HepG2 (cell line): ENCODE results near the gene DRAP1. TPM values are rescaled to one million over a fixed set of nuclear protein-coding genes. Genes with fewer than 3 reads are reported as not detected.

ENCODE experiments used
- ARID2 ChIP-seq: sonication (generic); formaldehyde crosslinking; IDR thresholded peaks from 2 replicates; pipeline ENCODE4 v1.8.1; 2022; ENCODE audit warnings: mild to moderate bottlenecking, missing genetic modification reagents, borderline replicate concordance
- BCL6 ChIP-seq: IDR thresholded peaks from 2 replicates; pipeline ENCODE4 v1.6.1; 2016; ENCODE audit warnings: missing genetic modification reagents, missing compliant biosample characterization
- EP300 ChIP-seq, 3 experiments: sonication (generic) in 1 of 3; formaldehyde crosslinking in 1 of 3; IDR thresholded peaks; 2 replicates each; pipeline versions ENCODE4 v1.5.1 to v1.6.1; 2011 to 2020; ENCODE audit warnings: low read depth in 2 of 3, low read length in 2 of 3, borderline replicate concordance in 1 of 3, improper control_type of control experiment in 1 of 3, mild to moderate bottlenecking in 1 of 3, missing genetic modification reagents in 1 of 3, moderate library complexity in 1 of 3
- GPN1 ChIP-seq: sonication (generic); formaldehyde crosslinking; IDR thresholded peaks from 2 replicates; pipeline ENCODE4 v1.5.1; 2020; ENCODE audit warnings: missing genetic modification reagents, borderline replicate concordance
- HNF1A ChIP-seq, 2 experiments: sonication (generic) in 1 of 2; formaldehyde crosslinking in 1 of 2; IDR thresholded peaks; 2 replicates each; pipeline versions ENCODE4 v1.4.0 to v1.6.1; 2016 to 2020; ENCODE audit warnings: borderline replicate concordance in 1 of 2, low read depth in 1 of 2, mild to moderate bottlenecking in 1 of 2, missing genetic modification reagents in 1 of 2
- HOXA3 ChIP-seq: sonication (generic); formaldehyde crosslinking; IDR thresholded peaks from 2 replicates; pipeline ENCODE4 v1.5.0; 2020; ENCODE audit warnings: missing genetic modification reagents
- HOXA9 ChIP-seq: sonication (generic); formaldehyde crosslinking; IDR thresholded peaks from 2 replicates; pipeline ENCODE4 v1.8.1; 2022; ENCODE audit warnings: missing genetic modification reagents, mild to moderate bottlenecking, moderate library complexity, borderline replicate concordance
- MLXIP ChIP-seq: sonication (generic); formaldehyde crosslinking; IDR thresholded peaks from 2 replicates; pipeline ENCODE4 v1.9.0; 2021; ENCODE audit warnings: missing genetic modification reagents, borderline replicate concordance
- MTERF4 ChIP-seq: sonication (generic); formaldehyde crosslinking; IDR thresholded peaks from 2 replicates; pipeline ENCODE4 v1.8.0; 2023; ENCODE audit warnings: mild to moderate bottlenecking, missing genetic modification reagents
- NKX3-1 ChIP-seq: sonication (generic); formaldehyde crosslinking; IDR thresholded peaks from 2 replicates; pipeline ENCODE4 v1.5.0; 2020; ENCODE audit warnings: missing genetic modification reagents
- RNF2 ChIP-seq: fragments of 450-650 bp; conservative IDR thresholded peaks from 2 replicates; pipeline ENCODE4 v1.6.1; 2016; ENCODE audit warnings: low read depth
- SP4 ChIP-seq: sonication (generic); formaldehyde crosslinking; IDR thresholded peaks from 2 replicates; pipeline ENCODE4 v1.8.1; 2023; ENCODE audit warnings: mild to moderate bottlenecking, missing genetic modification reagents
- TARDBP ChIP-seq: sonication (generic); formaldehyde crosslinking; IDR thresholded peaks from 2 replicates; pipeline ENCODE4 v1.8.0; 2022; ENCODE audit warnings: mild to moderate bottlenecking, missing genetic modification reagents
- ZBTB26 ChIP-seq: IDR thresholded peaks from 2 replicates; pipeline ENCODE4 v1.6.1; 2016; ENCODE audit warnings: missing compliant biosample characterization, missing genetic modification reagents, borderline replicate concordance
- ZNF367 ChIP-seq: sonication (generic); formaldehyde crosslinking; IDR thresholded peaks from 2 replicates; pipeline ENCODE4 v1.4.0; 2020; ENCODE audit warnings: missing genetic modification reagents, borderline replicate concordance
- ZNF749 ChIP-seq: sonication (generic); formaldehyde crosslinking; IDR thresholded peaks from 2 replicates; pipeline ENCODE4 v1.8.0; 2022; ENCODE audit warnings: mild to moderate bottlenecking, missing genetic modification reagents, moderate library complexity, borderline replicate concordance
- ZNF839 ChIP-seq: sonication (generic); formaldehyde crosslinking; IDR thresholded peaks from 2 replicates; pipeline ENCODE4 v1.4.0; 2020; ENCODE audit warnings: missing genetic modification reagents, mild to moderate bottlenecking, borderline replicate concordance
- polyA plus RNA-seq, 8 experiments: library from polyadenylated mRNA; depleted of rRNA in 3 of 8; stranded (reverse) in 7 of 8; unstranded in 1 of 8; fragments of >200 nt; fragmentation: Illumina TruSeq in 4 of 8; extraction: Trizol in 4 of 8; gene quantifications; 2 replicates each; pipeline versions ENCODE4 v1.2.1 to v1.2.3, GENCODE V29; 2011 to 2016; ENCODE audit warnings: low read depth in 4 of 8, missing spikeins in 1 of 8, mixed read lengths in 1 of 8; ENCODE audit not compliant: insufficient read depth in 1 of 8
- total RNA-seq, 5 experiments: library from RNA; depleted of rRNA; stranded (reverse); fragments of >200 nt; fragmentation: Illumina TruSeq; extraction: Trizol; gene quantifications; 2 replicates each; pipeline ENCODE4 v1.2.3, GENCODE V29; 2016; ENCODE audit warnings: low read depth in 1 of 5

Gene DRAP1
- total and polyA plus RNA-seq, 2 of the 13 experiments (the other 11 are each of a cell fraction or from before 2014, with no cell fraction given) = 46.8 to 52.3 TPM

- no peak for TF ChIP-seq HNF1A (IDR thresholded peaks at IDR 0.05; ENCODE audit: low read depth)
- TF ChIP-seq HNF1A (CRISPR knock-in tag; IDR thresholded peaks at IDR 0.05; ENCODE audit: borderline replicate concordance) = peak; percentile 64; the same call in 1 of the 2 replicates
- TF ChIP-seq MTERF4 = no peak
- TF ChIP-seq ZBTB26 (CRISPR knock-in tag) = no peak
- TF ChIP-seq EP300 (IDR thresholded peaks at IDR 0.05; ENCODE audit: low read depth in 2 of 2, low read length in 2 of 2) = peak in 1 of 2 experiments; percentile 40; a peak in 2 of 4 replicates
- TF ChIP-seq EP300 (CRISPR knock-in tag; IDR thresholded peaks at IDR 0.05; ENCODE audit: borderline replicate concordance) = no peak
- TF ChIP-seq BCL6 (CRISPR knock-in tag) = 0 out of 2 replicates have a peak, but pooled peaks have one; percentile 44
- TF ChIP-seq GPN1 (CRISPR knock-in tag) = no peak
- TF ChIP-seq TARDBP (CRISPR knock-in tag) = peak; percentile 48; the same call in 1 of the 2 replicates
- TF ChIP-seq ZNF839 (CRISPR knock-in tag) = peak; percentile 27; the same call in 1 of the 2 replicates
- TF ChIP-seq SP4 (CRISPR knock-in tag) = peak; percentile 63
- TF ChIP-seq HOXA3 (CRISPR knock-in tag) = peak; percentile 94
- TF ChIP-seq MLXIP (CRISPR knock-in tag) = no peak; the same call in 1 of the 2 replicates
- no peak for TF ChIP-seq HOXA9 (CRISPR knock-in tag)
- TF ChIP-seq RNF2 = 0 out of 2 replicates have a peak, but pooled peaks have one; percentile 24
- TF ChIP-seq NKX3-1 (CRISPR knock-in tag) = no peak
- no peak; the same call in 1 of the 2 replicates for TF ChIP-seq ZNF749 (CRISPR knock-in tag)
- TF ChIP-seq ZNF367 (CRISPR knock-in tag) = no peak
- TF ChIP-seq ARID2 (CRISPR knock-in tag) = peak; percentile 77; the same call in 1 of the 2 replicates
These were observed 42.3 kb downstream of the DRAP1 start, which contains the start of gene SART1 (continued) for GRCh38 chr11:65961267-65962140.
